HepG2 (cell line): ENCODE results near the gene SEC24B. TPM values are rescaled to one million over a fixed set of nuclear protein-coding genes. Genes with fewer than 3 reads are reported as not detected.

Experiments used
- ARNT2 ChIP-seq: sonication (generic); formaldehyde crosslinking; IDR thresholded peaks from 2 replicates; pipeline ENCODE4 v1.8.0; 2022; ENCODE audit warnings: mild to moderate bottlenecking, low read depth, missing genetic modification reagents, moderate library complexity
- ATM ChIP-seq: fragments of 450-650 bp; IDR thresholded peaks from 2 replicates; pipeline ENCODE4 v1.7.1; 2017; ENCODE audit warnings: mild to moderate bottlenecking, borderline replicate concordance
- DR1 ChIP-seq: sonication (generic); formaldehyde crosslinking; IDR thresholded peaks from 2 replicates; pipeline ENCODE4 v1.8.0; 2021; ENCODE audit warnings: mild to moderate bottlenecking, missing genetic modification reagents, inconsistent platforms
- EED ChIP-seq: sonication (generic); formaldehyde crosslinking; IDR thresholded peaks from 2 replicates; pipeline ENCODE4 v1.5.0; 2020; ENCODE audit warnings: mild to moderate bottlenecking, missing genetic modification reagents
- HNRNPK ChIP-seq: fragments of 200-400 bp; formaldehyde crosslinking; IDR thresholded peaks from 2 replicates; pipeline ENCODE4 v1.6.1; 2018; ENCODE audit warnings: low read length, low read depth, moderate library complexity, mild to moderate bottlenecking; ENCODE audit not compliant: poor library complexity, severe bottlenecking
- HOXA3 ChIP-seq: sonication (generic); formaldehyde crosslinking; IDR thresholded peaks from 2 replicates; pipeline ENCODE4 v1.5.0; 2020; ENCODE audit warnings: missing genetic modification reagents
- NR0B2 ChIP-seq: sonication (generic); formaldehyde crosslinking; IDR thresholded peaks from 2 replicates; pipeline ENCODE4 v1.4.0; 2020; ENCODE audit warnings: mild to moderate bottlenecking, missing genetic modification reagents
- PRPF4 ChIP-seq: fragments of 200-400 bp; formaldehyde crosslinking; IDR thresholded peaks from 2 replicates; pipeline ENCODE4 v1.6.1; 2016; ENCODE audit warnings: low read length, low read depth; ENCODE audit not compliant: poor library complexity, severe bottlenecking
- RBM39 ChIP-seq: fragments of 200-400 bp; formaldehyde crosslinking; IDR thresholded peaks from one replicate; pipeline ENCODE4 v1.6.1; 2018; ENCODE audit warnings: antibody characterized with exemption, mild to moderate bottlenecking, low read depth, low read length; ENCODE audit not compliant: poor library complexity, severe bottlenecking
- RFX3 ChIP-seq: IDR thresholded peaks from 2 replicates; pipeline ENCODE4 v1.6.1; 2016; ENCODE audit warnings: missing biosample characterization, missing genetic modification reagents
- SETDB1 ChIP-seq: sonication (generic); formaldehyde crosslinking; IDR thresholded peaks from 2 replicates; pipeline ENCODE4 v1.5.1; 2020; ENCODE audit warnings: missing genetic modification reagents, mild to moderate bottlenecking, borderline replicate concordance
- SMAD1 ChIP-seq: sonication (generic); formaldehyde crosslinking; IDR thresholded peaks from 2 replicates; pipeline ENCODE4 v1.4.0; 2020; ENCODE audit warnings: missing genetic modification reagents, low read depth, mild to moderate bottlenecking, borderline replicate concordance
- TMF1 ChIP-seq: sonication (generic); formaldehyde crosslinking; IDR thresholded peaks from 2 replicates; pipeline ENCODE4 v1.8.1; 2022; ENCODE audit warnings: low read depth, missing genetic modification reagents
- ZBTB3 ChIP-seq: sonication (generic); formaldehyde crosslinking; IDR thresholded peaks from 2 replicates; pipeline ENCODE4 v1.4.0; 2020; ENCODE audit warnings: low read depth, mild to moderate bottlenecking, moderate library complexity, missing genetic modification reagents, borderline replicate concordance
- ZBTB7B ChIP-seq: sonication (generic); formaldehyde crosslinking; IDR thresholded peaks from 2 replicates; pipeline ENCODE4 v1.4.0; 2020; ENCODE audit warnings: missing genetic modification reagents
- ZFP62 ChIP-seq: sonication (generic); formaldehyde crosslinking; IDR thresholded peaks from 2 replicates; pipeline ENCODE4 v1.4.0; 2020; ENCODE audit warnings: missing genetic modification reagents
- ZKSCAN1 ChIP-seq: fragments of 150-350 bp; IDR thresholded peaks from 2 replicates; pipeline ENCODE4 v1.6.1; 2014; ENCODE audit warnings: low read length
- ZNF501 ChIP-seq: sonication (generic); formaldehyde crosslinking; IDR thresholded peaks from 2 replicates; pipeline ENCODE4 v1.5.1; 2020; ENCODE audit warnings: mild to moderate bottlenecking, moderate library complexity, missing genetic modification reagents
- ZNF788 ChIP-seq: sonication (generic); formaldehyde crosslinking; IDR thresholded peaks from 2 replicates; pipeline ENCODE4 v1.5.0; 2020; ENCODE audit warnings: mild to moderate bottlenecking, missing genetic modification reagents, borderline replicate concordance
- polyA plus RNA-seq, 8 experiments: library from polyadenylated mRNA; depleted of rRNA in 3 of 8; stranded (reverse) in 7 of 8; unstranded in 1 of 8; fragments of >200 nt; fragmentation: Illumina TruSeq in 4 of 8; extraction: Trizol in 4 of 8; gene quantifications; 2 replicates each; pipeline versions ENCODE4 v1.2.1 to v1.2.3, GENCODE V29; 2011 to 2016; ENCODE audit warnings: low read depth in 4 of 8, missing spikeins in 1 of 8, mixed read lengths in 1 of 8; ENCODE audit not compliant: insufficient read depth in 1 of 8
- total RNA-seq, 5 experiments: library from RNA; depleted of rRNA; stranded (reverse); fragments of >200 nt; fragmentation: Illumina TruSeq; extraction: Trizol; gene quantifications; 2 replicates each; pipeline ENCODE4 v1.2.3, GENCODE V29; 2016; ENCODE audit warnings: low read depth in 1 of 5
- TF ChIP-seq, protein P1 (sequence below): sonication (generic); formaldehyde crosslinking; IDR thresholded peaks from 2 replicates; pipeline ENCODE4 v1.4.0; 2020; ENCODE audit warnings: missing genetic modification reagents, borderline replicate concordance
- TF ChIP-seq, protein P2 (sequence below), 2 experiments: sonication (generic) in 1 of 2; formaldehyde crosslinking in 1 of 2; IDR thresholded peaks; 2 replicates each; pipeline versions ENCODE4 v1.4.0 to v1.6.1; 2018 to 2020; ENCODE audit warnings: missing genetic modification reagents in 2 of 2, borderline replicate concordance in 1 of 2, low read depth in 1 of 2, mild to moderate bottlenecking in 1 of 2, missing biosample characterization in 1 of 2
- TF ChIP-seq, protein P3 (sequence below): sonication (generic); formaldehyde crosslinking; IDR thresholded peaks from 2 replicates; pipeline ENCODE4 v1.4.0; 2020; ENCODE audit warnings: missing genetic modification reagents, mild to moderate bottlenecking, borderline replicate concordance

SEC24B gene
- total and polyA plus RNA-seq, 2 of the 13 experiments (the other 11 are each of a cell fraction or from before 2014, with no cell fraction given): 14.6 to 39.0 TPM

- TF ChIP-seq HOXA3 (CRISPR knock-in tag): no peak
- no peak for TF ChIP-seq ZBTB7B
- no peak for TF ChIP-seq SETDB1 (CRISPR knock-in tag)
- TF ChIP-seq HNRNPK: no peak
- no peak for TF ChIP-seq ZNF501 (CRISPR knock-in tag)
- TF ChIP-seq, protein P1, sequence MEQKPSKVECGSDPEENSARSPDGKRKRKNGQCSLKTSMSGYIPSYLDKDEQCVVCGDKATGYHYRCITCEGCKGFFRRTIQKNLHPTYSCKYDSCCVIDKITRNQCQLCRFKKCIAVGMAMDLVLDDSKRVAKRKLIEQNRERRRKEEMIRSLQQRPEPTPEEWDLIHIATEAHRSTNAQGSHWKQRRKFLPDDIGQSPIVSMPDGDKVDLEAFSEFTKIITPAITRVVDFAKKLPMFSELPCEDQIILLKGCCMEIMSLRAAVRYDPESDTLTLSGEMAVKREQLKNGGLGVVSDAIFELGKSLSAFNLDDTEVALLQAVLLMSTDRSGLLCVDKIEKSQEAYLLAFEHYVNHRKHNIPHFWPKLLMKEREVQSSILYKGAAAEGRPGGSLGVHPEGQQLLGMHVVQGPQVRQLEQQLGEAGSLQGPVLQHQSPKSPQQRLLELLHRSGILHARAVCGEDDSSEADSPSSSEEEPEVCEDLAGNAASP: 0 out of 2 replicates have a peak, but pooled peaks have one; percentile 6
- TF ChIP-seq ARNT2 (CRISPR knock-in tag): no peak
- TF ChIP-seq ZFP62 (CRISPR knock-in tag): no peak
- TF ChIP-seq, protein P2, sequence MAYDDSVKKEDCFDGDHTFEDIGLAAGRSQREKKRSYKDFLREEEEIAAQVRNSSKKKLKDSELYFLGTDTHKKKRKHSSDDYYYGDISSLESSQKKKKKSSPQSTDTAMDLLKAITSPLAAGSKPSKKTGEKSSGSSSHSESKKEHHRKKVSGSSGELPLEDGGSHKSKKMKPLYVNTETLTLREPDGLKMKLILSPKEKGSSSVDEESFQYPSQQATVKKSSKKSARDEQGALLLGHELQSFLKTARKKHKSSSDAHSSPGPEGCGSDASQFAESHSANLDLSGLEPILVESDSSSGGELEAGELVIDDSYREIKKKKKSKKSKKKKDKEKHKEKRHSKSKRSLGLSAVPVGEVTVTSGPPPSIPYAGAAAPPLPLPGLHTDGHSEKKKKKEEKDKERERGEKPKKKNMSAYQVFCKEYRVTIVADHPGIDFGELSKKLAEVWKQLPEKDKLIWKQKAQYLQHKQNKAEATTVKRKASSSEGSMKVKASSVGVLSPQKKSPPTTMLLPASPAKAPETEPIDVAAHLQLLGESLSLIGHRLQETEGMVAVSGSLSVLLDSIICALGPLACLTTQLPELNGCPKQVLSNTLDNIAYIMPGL (CRISPR knock-in tag; IDR thresholded peaks at IDR 0.05; ENCODE audit: borderline replicate concordance in 1 of 2, low read depth in 1 of 2): 0 out of 4 replicates have a peak, but pooled peaks of 1 of the 2 experiments have one; percentile 4
- TF ChIP-seq RFX3 (CRISPR knock-in tag): no peak
- TF ChIP-seq, protein P3, sequence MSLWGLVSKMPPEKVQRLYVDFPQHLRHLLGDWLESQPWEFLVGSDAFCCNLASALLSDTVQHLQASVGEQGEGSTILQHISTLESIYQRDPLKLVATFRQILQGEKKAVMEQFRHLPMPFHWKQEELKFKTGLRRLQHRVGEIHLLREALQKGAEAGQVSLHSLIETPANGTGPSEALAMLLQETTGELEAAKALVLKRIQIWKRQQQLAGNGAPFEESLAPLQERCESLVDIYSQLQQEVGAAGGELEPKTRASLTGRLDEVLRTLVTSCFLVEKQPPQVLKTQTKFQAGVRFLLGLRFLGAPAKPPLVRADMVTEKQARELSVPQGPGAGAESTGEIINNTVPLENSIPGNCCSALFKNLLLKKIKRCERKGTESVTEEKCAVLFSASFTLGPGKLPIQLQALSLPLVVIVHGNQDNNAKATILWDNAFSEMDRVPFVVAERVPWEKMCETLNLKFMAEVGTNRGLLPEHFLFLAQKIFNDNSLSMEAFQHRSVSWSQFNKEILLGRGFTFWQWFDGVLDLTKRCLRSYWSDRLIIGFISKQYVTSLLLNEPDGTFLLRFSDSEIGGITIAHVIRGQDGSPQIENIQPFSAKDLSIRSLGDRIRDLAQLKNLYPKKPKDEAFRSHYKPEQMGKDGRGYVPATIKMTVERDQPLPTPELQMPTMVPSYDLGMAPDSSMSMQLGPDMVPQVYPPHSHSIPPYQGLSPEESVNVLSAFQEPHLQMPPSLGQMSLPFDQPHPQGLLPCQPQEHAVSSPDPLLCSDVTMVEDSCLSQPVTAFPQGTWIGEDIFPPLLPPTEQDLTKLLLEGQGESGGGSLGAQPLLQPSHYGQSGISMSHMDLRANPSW (CRISPR knock-in tag): no peak
- TF ChIP-seq ZNF788 (CRISPR knock-in tag): 0 out of 2 replicates have a peak, but pooled peaks have one; percentile 20
- TF ChIP-seq NR0B2: no peak
- no peak for TF ChIP-seq PRPF4
- no peak for TF ChIP-seq ATM
- TF ChIP-seq RBM39: no peak
- TF ChIP-seq EED (CRISPR knock-in tag): peak; percentile 44; the same call in 1 of the 2 replicates
- 0 out of 2 replicates have a peak, but pooled peaks have one; percentile 18 for TF ChIP-seq DR1 (CRISPR knock-in tag)
- TF ChIP-seq ZKSCAN1: no peak
- TF ChIP-seq ZBTB3: no peak
- TF ChIP-seq SMAD1 (CRISPR knock-in tag): no peak
- no peak for TF ChIP-seq TMF1 (CRISPR knock-in tag)
Observed at GRCh38 chr4:109559625-109559982, 126.0 kb downstream of the SEC24B start (continued).
